MM.1S (cell line): Measurements from ENCODE around the gene ARSA.

Source experiments
- DNase-seq: peaks from one replicate; pipeline ENCODE4 v3.0.0-alpha.2; 2015
- H2AFZ ChIP-seq: fragments of 300-600 bp; sonication (generic); 2 replicates; pipeline ENCODE4 v1.6.0; 2016; ENCODE audit warnings: antibody characterized with exemption, low read length
- H3F3A ChIP-seq: fragments of 300-600 bp; sonication (generic); 2 replicates; pipeline ENCODE4 v1.6.1; 2016; ENCODE audit warnings: mild to moderate bottlenecking, antibody characterized with exemption, low read length, moderate library complexity, mixed read lengths; ENCODE audit not compliant: insufficient read depth
- H3K27ac ChIP-seq: fragments of 300-600 bp; sonication (generic); 2 replicates; pipeline ENCODE4 v1.5.1; 2016; ENCODE audit warnings: mild to moderate bottlenecking, low read length
- H3K27me3 ChIP-seq: fragments of 300-600 bp; sonication (generic); replicated peaks from 2 replicates; pipeline ENCODE4 v1.6.0; 2016; ENCODE audit warnings: low read length; ENCODE audit not compliant: insufficient read depth
- H3K36me3 ChIP-seq: fragments of 300-600 bp; sonication (generic); replicated peaks from 2 replicates; pipeline ENCODE4 v1.6.1; 2016; ENCODE audit warnings: mild to moderate bottlenecking, low read length, mixed read lengths; ENCODE audit not compliant: insufficient read depth
- H3K4me1 ChIP-seq: fragments of 300-600 bp; sonication (generic); 2 replicates; pipeline ENCODE4 v1.6.1; 2016; ENCODE audit warnings: low read length, mixed read lengths
- H3K4me2 ChIP-seq: fragments of 300-600 bp; sonication (generic); 2 replicates; pipeline ENCODE4 v1.6.0; 2016; ENCODE audit warnings: low read depth, low read length
- H3K4me3 ChIP-seq: fragments of 300-600 bp; sonication (generic); 2 replicates; pipeline ENCODE4 v1.5.1; 2016; ENCODE audit warnings: low read length, mixed read lengths
- H3K79me2 ChIP-seq: fragments of 300-600 bp; sonication (generic); 2 replicates; pipeline ENCODE4 v1.6.1; 2016; ENCODE audit warnings: mixed run types, low read length, mixed read lengths
- H3K9ac ChIP-seq: fragments of 300-600 bp; sonication (generic); 2 replicates; pipeline ENCODE4 v1.6.1; 2016; ENCODE audit warnings: low read length, mixed read lengths
- H3K9me2 ChIP-seq: fragments of 300-600 bp; sonication (generic); replicated peaks from 2 replicates; pipeline ENCODE4 v1.6.1; 2016; ENCODE audit warnings: mild to moderate bottlenecking, low read length, mixed read lengths; ENCODE audit not compliant: insufficient read depth
- H3K9me3 ChIP-seq: fragments of 300-600 bp; sonication (generic); replicated peaks from 2 replicates; pipeline ENCODE4 v1.6.1; 2016; ENCODE audit warnings: mild to moderate bottlenecking, low read length, mixed read lengths; ENCODE audit not compliant: insufficient read depth
- H4K20me1 ChIP-seq: fragments of 300-600 bp; sonication (generic); 2 replicates; pipeline ENCODE4 v1.6.1; 2016; ENCODE audit warnings: mild to moderate bottlenecking, low read length, moderate library complexity, mixed read lengths; ENCODE audit not compliant: insufficient read depth
- EZH2 ChIP-seq: fragments of 300-600 bp; sonication (generic); optimal IDR thresholded peaks from 2 replicates; pipeline ENCODE3; 2017; ENCODE audit warnings: low read depth, mild to moderate bottlenecking, antibody characterized with exemption, low read length, mixed read lengths
- EZH2phosphoT487 ChIP-seq: fragments of 300-600 bp; sonication (generic); IDR thresholded peaks from 2 replicates; pipeline ENCODE4 v1.6.1; 2018; ENCODE audit warnings: antibody characterized with exemption, low read length
- TF ChIP-seq, protein P1 (sequence below): fragments of 300-600 bp; sonication (generic); IDR thresholded peaks from 2 replicates; pipeline ENCODE4 v1.5.1; 2016; ENCODE audit warnings: antibody characterized with exemption, low read length, mixed read lengths

The ARSA gene

DNA sequence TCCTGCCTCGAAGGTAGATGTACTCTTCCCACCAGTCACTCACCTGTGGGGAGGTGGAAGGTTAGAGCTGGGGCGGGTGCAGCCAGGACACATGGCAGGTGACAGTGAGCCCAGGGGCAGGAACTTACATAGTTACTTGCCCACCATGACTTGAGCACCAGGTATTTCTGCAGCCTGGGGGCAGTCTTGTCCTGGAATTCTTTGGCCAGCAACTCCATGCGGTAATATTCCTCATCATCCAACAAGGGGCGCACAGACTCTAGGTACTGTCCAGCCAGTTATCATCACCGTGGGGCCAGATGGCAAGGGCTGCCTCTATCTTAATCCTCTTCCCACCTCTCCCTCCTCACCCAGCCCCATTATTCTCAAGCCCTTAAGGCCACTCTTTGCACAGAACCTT lies 51.9 kb downstream of the ARSA start:
- no peaks in the 10 kb centered on the region for H4K20me1 ChIP-seq
- no peak overlapping the region for H3K27ac ChIP-seq
- H3K36me3 ChIP-seq: no peaks in the 10 kb centered on the region
- no peak overlapping the region for H3K4me2 ChIP-seq
- no peak for DNase-seq
- peaks cover under 1% of the 10 kb centered on the region for H3K79me2 ChIP-seq
- H3K9ac ChIP-seq: no peak overlapping the region
- H3F3A ChIP-seq: no peaks in the 10 kb centered on the region
- no peaks in the 10 kb centered on the region for H3K27me3 ChIP-seq
- no peaks in the 10 kb centered on the region for H3K9me2 ChIP-seq
- no peak overlapping the region for H2AFZ ChIP-seq
- H3K4me1 ChIP-seq: no peaks in the 10 kb centered on the region
- H3K4me3 ChIP-seq: no peak overlapping the region
- TF ChIP-seq, protein P1, sequence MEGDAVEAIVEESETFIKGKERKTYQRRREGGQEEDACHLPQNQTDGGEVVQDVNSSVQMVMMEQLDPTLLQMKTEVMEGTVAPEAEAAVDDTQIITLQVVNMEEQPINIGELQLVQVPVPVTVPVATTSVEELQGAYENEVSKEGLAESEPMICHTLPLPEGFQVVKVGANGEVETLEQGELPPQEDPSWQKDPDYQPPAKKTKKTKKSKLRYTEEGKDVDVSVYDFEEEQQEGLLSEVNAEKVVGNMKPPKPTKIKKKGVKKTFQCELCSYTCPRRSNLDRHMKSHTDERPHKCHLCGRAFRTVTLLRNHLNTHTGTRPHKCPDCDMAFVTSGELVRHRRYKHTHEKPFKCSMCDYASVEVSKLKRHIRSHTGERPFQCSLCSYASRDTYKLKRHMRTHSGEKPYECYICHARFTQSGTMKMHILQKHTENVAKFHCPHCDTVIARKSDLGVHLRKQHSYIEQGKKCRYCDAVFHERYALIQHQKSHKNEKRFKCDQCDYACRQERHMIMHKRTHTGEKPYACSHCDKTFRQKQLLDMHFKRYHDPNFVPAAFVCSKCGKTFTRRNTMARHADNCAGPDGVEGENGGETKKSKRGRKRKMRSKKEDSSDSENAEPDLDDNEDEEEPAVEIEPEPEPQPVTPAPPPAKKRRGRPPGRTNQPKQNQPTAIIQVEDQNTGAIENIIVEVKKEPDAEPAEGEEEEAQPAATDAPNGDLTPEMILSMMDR: no peak
- TF ChIP-seq EZH2 (no peak), EZH2phosphoT487 (no peak)
- H3K9me3 ChIP-seq: no peaks in the 10 kb centered on the region

DNA sequence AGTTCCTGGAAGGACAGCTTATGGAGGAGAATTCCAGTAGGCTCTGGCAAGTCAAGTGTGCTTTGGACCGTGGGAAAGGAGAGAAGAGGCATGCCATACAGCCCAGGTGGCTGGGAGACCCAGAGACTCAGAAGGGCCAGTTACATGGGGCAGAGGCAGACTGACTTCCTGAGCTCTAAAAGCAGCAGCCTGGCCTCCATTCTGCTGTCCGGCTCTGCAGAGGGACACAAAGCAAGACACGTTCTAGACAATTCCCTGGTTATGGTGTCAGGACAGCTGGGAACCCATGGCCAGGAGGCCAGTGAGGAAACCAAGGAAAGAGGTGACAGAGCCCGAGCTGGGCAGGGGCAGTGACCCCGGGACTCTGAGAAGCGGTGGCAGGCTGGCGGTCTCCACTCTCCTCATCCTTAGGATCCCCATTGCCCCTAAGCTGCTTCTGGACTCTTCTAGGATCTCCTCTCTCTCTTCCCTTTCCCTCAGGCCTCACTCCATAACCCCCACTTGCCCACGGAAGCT lies 52.5 kb downstream of the ARSA start:
- TF ChIP-seq, protein P1: no peak
- TF ChIP-seq EZH2phosphoT487: no peak
- TF ChIP-seq EZH2: no peak
- DNase-seq: no peak
- no peaks in the 10 kb centered on the region for H3K4me1 ChIP-seq
- H4K20me1 ChIP-seq: no peaks in the 10 kb centered on the region
- no peak overlapping the region for H3K4me3 ChIP-seq
- H3K27ac ChIP-seq: no peak overlapping the region
- H3K9me3 ChIP-seq: no peaks in the 10 kb centered on the region
- no peak overlapping the region for H3K9ac ChIP-seq
- no peaks in the 10 kb centered on the region for H3K79me2 ChIP-seq
- no peaks in the 10 kb centered on the region for H3K27me3 ChIP-seq
- no peaks in the 10 kb centered on the region for H3K9me2 ChIP-seq
- no peaks in the 10 kb centered on the region for H3K36me3 ChIP-seq
- H2AFZ ChIP-seq: no peak overlapping the region
- no peaks in the 10 kb centered on the region for H3F3A ChIP-seq
- no peak overlapping the region for H3K4me2 ChIP-seq
